A549 (cell line): Measurements from ENCODE around the gene SLC41A1.

ENCODE experiments used
- CEBPB ChIP-seq, 2 experiments: fragments of >200 bp in 1 of 2; sonication (Bioruptor Twin) in 1 of 2; formaldehyde crosslinking in 1 of 2; IDR thresholded peaks; 2 replicates each; pipeline ENCODE4 v1.6.1; 2012 to 2016
- CTCF ChIP-seq: fragments of >200 bp; sonication (Bioruptor Twin); formaldehyde crosslinking; IDR thresholded peaks from 3 replicates; pipeline ENCODE4 v1.5.1; 2016
- EHF ChIP-seq: fragments of 250-450 bp; sonication (Bioruptor Pico); IDR thresholded peaks from 2 replicates; pipeline ENCODE4 v1.5.0; 2020; ENCODE audit warnings: mild to moderate bottlenecking
- EP300 ChIP-seq, 2 experiments: fragments of >200 bp; sonication (Bioruptor Twin); formaldehyde crosslinking; IDR thresholded peaks; 2 replicates in 1 of 2; 3 replicates in 1 of 2; pipeline ENCODE4 v1.6.1; 2016 to 2017
- HDAC2 ChIP-seq: fragments of 200-600 bp; sonication (generic); IDR thresholded peaks from 2 replicates; pipeline ENCODE4 v1.6.1; 2016
- PHF8 ChIP-seq: fragments of 200-600 bp; sonication (generic); IDR thresholded peaks from 2 replicates; pipeline ENCODE4 v1.6.1; 2016; ENCODE audit warnings: low read depth, mild to moderate bottlenecking, antibody characterized with exemption, moderate library complexity, borderline replicate concordance
- RFX5 ChIP-seq: fragments of 450-650 bp; IDR thresholded peaks from 2 replicates; pipeline ENCODE4 v1.7.1; 2014; ENCODE audit warnings: antibody characterized with exemption, mild to moderate bottlenecking, moderate library complexity
- TP53 ChIP-seq: fragments of 250-450 bp; sonication (Bioruptor Pico); IDR thresholded peaks from 2 replicates; pipeline ENCODE4 v1.5.0; 2021; ENCODE audit warnings: mild to moderate bottlenecking, moderate library complexity
- ZNF302 ChIP-seq: fragments of 250-450 bp; sonication (Bioruptor Pico); IDR thresholded peaks from 2 replicates; pipeline ENCODE4 v1.9.0; 2021; ENCODE audit warnings: inconsistent platforms, mild to moderate bottlenecking, moderate library complexity
- TF ChIP-seq, protein P1 (sequence below): fragments of >200 bp; sonication (Bioruptor Twin); formaldehyde crosslinking; IDR thresholded peaks from 3 replicates; pipeline ENCODE4 v1.6.1; 2016
- TF ChIP-seq, protein P2 (sequence below): IDR thresholded peaks from 2 replicates; pipeline ENCODE4 v1.6.1; 2012
- TF ChIP-seq, protein P3 (sequence below): IDR thresholded peaks from 2 replicates; pipeline ENCODE4 v1.6.1; 2012
- TF ChIP-seq, protein P4 (sequence below): fragments of 450-650 bp; IDR thresholded peaks from 2 replicates; pipeline ENCODE4 v1.6.1; 2014; ENCODE audit warnings: antibody characterized with exemption

DNA sequence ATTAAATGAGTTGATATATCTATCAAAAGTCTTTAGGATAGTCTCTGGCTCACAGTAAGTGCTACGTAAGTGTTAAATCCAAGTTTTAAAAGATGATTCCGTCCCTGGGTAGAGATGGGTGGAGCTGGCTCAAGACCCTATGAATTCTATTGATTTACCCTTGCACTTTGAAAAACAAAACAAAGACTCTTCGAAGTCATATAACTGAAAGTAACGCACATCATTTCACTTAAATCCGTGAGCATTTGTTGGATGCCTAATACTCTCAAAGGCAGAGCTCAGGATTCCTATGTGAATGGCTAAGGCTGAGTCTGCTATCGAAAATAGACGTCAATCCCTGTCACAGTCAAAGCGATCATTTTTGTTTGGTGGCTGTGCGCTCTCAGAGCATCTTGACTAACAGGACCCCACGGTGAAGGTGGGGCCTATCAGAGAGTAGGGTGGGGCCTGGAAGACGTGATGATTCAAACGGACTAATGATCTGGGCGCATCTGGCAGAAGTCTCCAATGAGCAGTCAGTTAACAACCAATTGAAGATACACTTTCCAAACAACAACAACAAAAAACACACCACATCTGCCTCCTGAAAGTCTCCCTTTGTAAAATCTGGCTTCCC, 61.9 kb downstream of the SLC41A1 start:
- TF ChIP-seq CTCF (no peak), PHF8 (no peak), EP300 (IDR thresholded peaks at IDR 0.05) (no peak), CEBPB (IDR thresholded peaks at IDR 0.05) (no peak), ZNF302 (no peak), RFX5 (no peak), HDAC2 (no peak), EHF (no peak), TP53 (no peak)
- TF ChIP-seq, protein P1, sequence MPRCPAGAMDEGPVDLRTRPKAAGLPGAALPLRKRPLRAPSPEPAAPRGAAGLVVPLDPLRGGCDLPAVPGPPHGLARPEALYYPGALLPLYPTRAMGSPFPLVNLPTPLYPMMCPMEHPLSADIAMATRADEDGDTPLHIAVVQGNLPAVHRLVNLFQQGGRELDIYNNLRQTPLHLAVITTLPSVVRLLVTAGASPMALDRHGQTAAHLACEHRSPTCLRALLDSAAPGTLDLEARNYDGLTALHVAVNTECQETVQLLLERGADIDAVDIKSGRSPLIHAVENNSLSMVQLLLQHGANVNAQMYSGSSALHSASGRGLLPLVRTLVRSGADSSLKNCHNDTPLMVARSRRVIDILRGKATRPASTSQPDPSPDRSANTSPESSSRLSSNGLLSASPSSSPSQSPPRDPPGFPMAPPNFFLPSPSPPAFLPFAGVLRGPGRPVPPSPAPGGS: no peak
- TF ChIP-seq, protein P2, sequence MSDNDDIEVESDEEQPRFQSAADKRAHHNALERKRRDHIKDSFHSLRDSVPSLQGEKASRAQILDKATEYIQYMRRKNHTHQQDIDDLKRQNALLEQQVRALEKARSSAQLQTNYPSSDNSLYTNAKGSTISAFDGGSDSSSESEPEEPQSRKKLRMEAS: no peak
- TF ChIP-seq, protein P3, sequence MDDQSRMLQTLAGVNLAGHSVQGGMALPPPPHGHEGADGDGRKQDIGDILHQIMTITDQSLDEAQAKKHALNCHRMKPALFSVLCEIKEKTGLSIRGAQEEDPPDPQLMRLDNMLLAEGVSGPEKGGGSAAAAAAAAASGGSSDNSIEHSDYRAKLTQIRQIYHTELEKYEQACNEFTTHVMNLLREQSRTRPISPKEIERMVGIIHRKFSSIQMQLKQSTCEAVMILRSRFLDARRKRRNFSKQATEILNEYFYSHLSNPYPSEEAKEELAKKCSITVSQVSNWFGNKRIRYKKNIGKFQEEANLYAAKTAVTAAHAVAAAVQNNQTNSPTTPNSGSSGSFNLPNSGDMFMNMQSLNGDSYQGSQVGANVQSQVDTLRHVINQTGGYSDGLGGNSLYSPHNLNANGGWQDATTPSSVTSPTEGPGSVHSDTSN: no peak
- TF ChIP-seq, protein P4, sequence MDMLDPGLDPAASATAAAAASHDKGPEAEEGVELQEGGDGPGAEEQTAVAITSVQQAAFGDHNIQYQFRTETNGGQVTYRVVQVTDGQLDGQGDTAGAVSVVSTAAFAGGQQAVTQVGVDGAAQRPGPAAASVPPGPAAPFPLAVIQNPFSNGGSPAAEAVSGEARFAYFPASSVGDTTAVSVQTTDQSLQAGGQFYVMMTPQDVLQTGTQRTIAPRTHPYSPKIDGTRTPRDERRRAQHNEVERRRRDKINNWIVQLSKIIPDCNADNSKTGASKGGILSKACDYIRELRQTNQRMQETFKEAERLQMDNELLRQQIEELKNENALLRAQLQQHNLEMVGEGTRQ: no peak
